Peyer's patch (tissue), 4 donors: ENCODE measurements around the gene WDFY4. TPM values are rescaled to one million over a fixed set of nuclear protein-coding genes. Genes with fewer than 3 reads are reported as not detected.

ENCODE experiments used
- DNase-seq, 3 donors: peaks; one replicate each; pipeline ENCODE4 v3.0.0-alpha.2; 2017 to 2019
- H3K27ac ChIP-seq, 4 donors: fragments of 200-600 bp; sonication (generic); one replicate each; pipeline ENCODE4 v1.5.1; 2016 to 2019
- H3K27me3 ChIP-seq, 2 donors: fragments of 200-600 bp; sonication (generic); one replicate each; pipeline ENCODE4 v1.5.1; 2019
- H3K36me3 ChIP-seq, 3 donors: fragments of 200-600 bp; sonication (generic); one replicate each; pipeline ENCODE4 v1.5.1; 2016 to 2019
- H3K4me1 ChIP-seq, 4 donors: fragments of 200-600 bp; sonication (generic); one replicate each; pipeline ENCODE4 v1.5.1; 2016 to 2019
- H3K4me3 ChIP-seq, 4 donors: fragments of 200-600 bp; sonication (generic); 1 replicate in 3 of 4; 2 replicates in 1 of 4; pipeline ENCODE4 v1.5.1; 2016 to 2019; ENCODE audit warnings: mild to moderate bottlenecking in 1 of 4
- H3K9me3 ChIP-seq, 4 donors: fragments of 200-600 bp; sonication (generic); one replicate each; pipeline ENCODE4 v1.5.1; 2016 to 2019; ENCODE audit warnings: mild to moderate bottlenecking in 1 of 4
- POLR2A ChIP-seq, 2 donors: fragments of 450-650 bp; IDR thresholded peaks; one replicate each; pipeline ENCODE4 v1.5.1; 2017; ENCODE audit warnings: antibody characterized with exemption in 2 of 2, mild to moderate bottlenecking in 2 of 2, moderate library complexity in 2 of 2
- total RNA-seq, 4 donors: library from RNA; depleted of rRNA; stranded (reverse); fragments of >200 nt; gene quantifications; one replicate each; pipeline ENCODE4 v1.1.0, GENCODE V29; 2016
- TF ChIP-seq, protein P1 (sequence below), 6 experiments: fragments of 450-650 bp in 4 of 6; fragments of 200-600 bp in 2 of 6; sonication (generic) in 1 of 6; IDR thresholded peaks; one replicate each; pipeline ENCODE4 v1.5.1; 2017 to 2019; ENCODE audit warnings: antibody characterized with exemption in 6 of 6, mild to moderate bottlenecking in 3 of 6, moderate library complexity in 1 of 6

Gene WDFY4
- total RNA-seq, 4 donors from 2014 or later = 0.53 to 102 (median 4.6) TPM

DNA sequence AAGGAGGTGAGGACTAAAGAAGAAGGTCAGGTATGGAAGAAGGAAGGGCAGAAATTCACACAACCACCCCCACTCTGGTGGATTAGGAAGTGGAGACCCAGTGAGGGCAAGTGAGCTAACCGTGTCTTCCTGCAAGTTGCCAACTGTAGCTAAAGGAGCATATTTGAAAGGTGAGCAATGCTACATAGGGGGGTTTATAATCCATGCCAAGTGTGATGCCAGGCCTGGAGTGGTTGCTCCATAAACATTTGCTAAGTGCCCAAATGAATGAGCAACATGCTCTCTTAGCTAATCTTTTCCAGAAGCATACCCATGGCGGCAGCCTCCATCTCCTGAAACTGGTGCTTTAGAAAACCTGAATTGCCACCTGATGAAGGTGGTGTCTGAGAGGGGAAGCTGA lies 133.4 kb downstream of the WDFY4 start:
- H3K27ac ChIP-seq = no peak overlapping the region
- no peak for DNase-seq
- no peaks in the 10 kb centered on the region for H3K4me1 ChIP-seq
- TF ChIP-seq, protein P1, sequence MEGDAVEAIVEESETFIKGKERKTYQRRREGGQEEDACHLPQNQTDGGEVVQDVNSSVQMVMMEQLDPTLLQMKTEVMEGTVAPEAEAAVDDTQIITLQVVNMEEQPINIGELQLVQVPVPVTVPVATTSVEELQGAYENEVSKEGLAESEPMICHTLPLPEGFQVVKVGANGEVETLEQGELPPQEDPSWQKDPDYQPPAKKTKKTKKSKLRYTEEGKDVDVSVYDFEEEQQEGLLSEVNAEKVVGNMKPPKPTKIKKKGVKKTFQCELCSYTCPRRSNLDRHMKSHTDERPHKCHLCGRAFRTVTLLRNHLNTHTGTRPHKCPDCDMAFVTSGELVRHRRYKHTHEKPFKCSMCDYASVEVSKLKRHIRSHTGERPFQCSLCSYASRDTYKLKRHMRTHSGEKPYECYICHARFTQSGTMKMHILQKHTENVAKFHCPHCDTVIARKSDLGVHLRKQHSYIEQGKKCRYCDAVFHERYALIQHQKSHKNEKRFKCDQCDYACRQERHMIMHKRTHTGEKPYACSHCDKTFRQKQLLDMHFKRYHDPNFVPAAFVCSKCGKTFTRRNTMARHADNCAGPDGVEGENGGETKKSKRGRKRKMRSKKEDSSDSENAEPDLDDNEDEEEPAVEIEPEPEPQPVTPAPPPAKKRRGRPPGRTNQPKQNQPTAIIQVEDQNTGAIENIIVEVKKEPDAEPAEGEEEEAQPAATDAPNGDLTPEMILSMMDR (IDR thresholded peaks at IDR 0.05) = no peak
- no peak for TF ChIP-seq POLR2A (IDR thresholded peaks at IDR 0.05)
- H3K27me3 ChIP-seq = no peaks in the 10 kb centered on the region
- no peaks in the 10 kb centered on the region for H3K36me3 ChIP-seq
- H3K4me3 ChIP-seq = no peak overlapping the region
- H3K9me3 ChIP-seq = no peaks in the 10 kb centered on the region

DNA sequence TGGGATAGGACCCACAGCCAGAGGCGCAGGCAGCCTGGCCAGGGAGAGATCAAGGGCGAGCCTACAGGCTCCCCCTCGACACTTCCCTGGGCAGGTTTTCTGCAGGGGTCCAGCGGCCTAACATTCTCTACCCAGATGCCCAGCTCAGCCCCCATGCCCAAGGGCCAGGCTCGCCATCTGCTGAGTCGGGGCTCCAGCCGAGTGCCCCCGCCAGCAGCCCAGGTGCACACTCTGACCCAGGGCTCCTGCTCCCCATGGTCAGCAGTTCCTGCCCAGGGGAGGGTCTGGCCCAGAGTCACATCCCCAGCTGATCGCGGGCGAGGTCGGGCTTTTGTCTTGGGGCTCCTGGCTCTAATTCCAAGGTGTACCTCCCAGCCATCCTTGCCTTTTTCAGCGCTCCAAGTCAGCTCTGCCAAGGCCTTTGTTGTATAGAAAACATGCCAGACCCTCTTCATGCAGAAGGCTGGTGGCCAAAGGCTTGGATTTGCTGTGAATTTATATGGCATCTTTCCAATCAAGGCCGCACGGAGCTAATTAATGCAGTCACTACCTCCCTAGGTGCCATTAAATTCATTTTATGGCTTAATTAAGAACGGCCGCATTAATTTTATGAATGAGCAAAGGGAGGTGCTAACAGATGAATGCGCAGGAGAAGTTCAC lies 134.3 kb downstream of the WDFY4 start:
- TF ChIP-seq, protein P1 (IDR thresholded peaks at IDR 0.05) = no peak
- TF ChIP-seq POLR2A (IDR thresholded peaks at IDR 0.05) = no peak

DNA sequence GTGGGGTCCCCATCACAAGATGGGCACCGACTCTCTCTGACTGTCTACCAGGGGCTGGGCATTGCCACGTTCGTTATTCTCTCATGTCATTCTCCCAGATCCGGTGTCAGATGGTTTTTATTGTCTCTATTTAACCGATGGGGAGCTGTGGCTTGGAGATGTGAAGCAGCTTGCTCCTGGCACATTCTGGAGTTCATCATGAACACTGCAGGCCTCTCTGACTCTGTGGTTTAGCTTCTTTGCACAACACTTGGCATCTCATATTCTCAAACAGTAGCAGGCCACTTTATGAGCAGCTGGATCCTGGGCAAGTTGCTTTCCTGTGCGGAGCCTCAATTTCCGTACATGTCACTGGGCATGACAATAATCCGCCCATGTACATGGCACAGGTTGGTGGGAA lies 135.1 kb downstream of the WDFY4 start:
- no peak for TF ChIP-seq POLR2A (IDR thresholded peaks at IDR 0.05)
- TF ChIP-seq, protein P1 (IDR thresholded peaks at IDR 0.05) = no peak
- Histone ChIP-seq H3K4me3 (no peak overlapping the region), H3K27me3 (no peaks in the 10 kb centered on the region), H3K27ac (no peak overlapping the region), H3K9me3 (no peaks in the 10 kb centered on the region), H3K36me3 (no peaks in the 10 kb centered on the region), H3K4me1 (no peaks in the 10 kb centered on the region)
- no peak for DNase-seq

More for the DNA sequence above, 134.3 kb downstream of the WDFY4 start:
- Histone ChIP-seq H3K27me3 (no peaks in the 10 kb centered on the region), H3K4me1 (no peaks in the 10 kb centered on the region), H3K9me3 (no peaks in the 10 kb centered on the region), H3K27ac (no peak overlapping the region), H3K36me3 (no peaks in the 10 kb centered on the region), H3K4me3 (no peak overlapping the region)
- no peak for DNase-seq

DNA sequence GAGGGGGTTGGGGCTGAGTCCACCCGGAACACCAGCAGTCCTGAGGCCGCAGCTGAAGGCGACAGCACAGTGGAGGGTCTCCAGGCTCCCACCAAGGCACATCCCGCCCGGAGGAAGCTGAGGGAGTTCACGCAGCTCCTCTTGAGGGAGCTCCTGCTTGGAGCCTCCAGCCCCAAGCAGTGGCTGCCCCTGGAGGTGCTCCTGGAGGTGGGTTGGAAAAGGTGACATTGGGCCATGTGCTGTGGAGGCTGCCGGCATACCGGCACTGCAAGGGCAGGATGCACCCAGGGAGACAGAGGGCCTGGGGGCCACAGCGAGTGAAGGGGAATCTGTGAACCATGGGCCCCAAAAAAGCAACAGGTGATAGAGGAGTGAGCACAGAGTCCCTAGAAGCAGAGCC lies 135.6 kb downstream of the WDFY4 start:
- H3K27ac ChIP-seq = no peak overlapping the region
- H3K4me3 ChIP-seq = no peak overlapping the region
- H3K27me3 ChIP-seq = no peaks in the 10 kb centered on the region
- no peak for TF ChIP-seq POLR2A (IDR thresholded peaks at IDR 0.05)
- TF ChIP-seq, protein P1 (IDR thresholded peaks at IDR 0.05) = no peak
- no peaks in the 10 kb centered on the region for H3K36me3 ChIP-seq
- DNase-seq = no peak
- H3K4me1 ChIP-seq = no peaks in the 10 kb centered on the region
- H3K9me3 ChIP-seq = no peaks in the 10 kb centered on the region

DNA sequence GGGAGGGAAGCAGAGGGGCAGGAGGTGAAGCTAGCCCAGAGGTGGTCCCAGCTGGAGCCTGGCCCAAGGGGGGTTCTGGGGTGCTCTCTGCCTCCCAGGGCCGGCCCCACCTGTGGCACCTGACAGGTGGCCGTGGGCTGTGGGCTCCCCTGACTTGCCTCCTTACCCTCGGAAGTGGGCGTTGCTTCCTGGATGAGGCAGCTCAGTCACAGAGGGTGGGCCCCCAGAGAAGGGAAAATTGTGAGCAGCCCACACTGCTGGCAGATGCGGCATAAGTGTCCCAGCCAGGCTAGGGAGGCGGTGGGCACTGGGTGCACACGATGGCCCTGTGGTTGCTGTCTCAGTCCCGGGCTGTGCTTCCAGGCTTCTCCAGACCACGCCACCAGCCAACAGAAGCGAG lies 136.0 kb downstream of the WDFY4 start:
- Histone ChIP-seq H3K4me3 (no peak overlapping the region), H3K27me3 (no peaks in the 10 kb centered on the region), H3K4me1 (no peaks in the 10 kb centered on the region), H3K9me3 (no peaks in the 10 kb centered on the region), H3K27ac (no peak overlapping the region), H3K36me3 (no peaks in the 10 kb centered on the region)
- TF ChIP-seq, protein P1 (IDR thresholded peaks at IDR 0.05) = no peak
- TF ChIP-seq POLR2A (IDR thresholded peaks at IDR 0.05) = no peak
- DNase-seq = no peak

DNA sequence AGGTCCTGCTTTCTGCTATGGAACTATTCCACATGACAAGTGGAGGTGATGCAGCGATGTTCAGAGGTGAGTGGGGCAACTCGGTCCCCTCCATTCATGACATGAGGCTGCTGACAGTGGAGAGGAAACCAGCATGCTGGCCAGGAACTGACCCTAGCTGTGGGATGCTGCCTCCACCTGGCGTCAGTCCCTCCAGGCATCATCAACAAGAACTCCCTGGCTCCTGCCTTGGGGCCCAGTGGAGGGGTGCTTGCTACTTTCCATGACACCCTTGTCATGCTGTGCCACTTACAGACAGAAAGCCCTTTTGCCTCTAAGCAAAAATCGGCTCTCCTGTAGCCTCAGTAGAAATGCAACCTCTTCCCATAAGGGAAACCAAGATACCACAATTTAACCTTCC lies 136.4 kb downstream of the WDFY4 start:
- Histone ChIP-seq H3K27ac (no peak overlapping the region), H3K36me3 (no peaks in the 10 kb centered on the region), H3K27me3 (no peaks in the 10 kb centered on the region), H3K4me1 (no peaks in the 10 kb centered on the region), H3K9me3 (no peaks in the 10 kb centered on the region), H3K4me3 (no peak overlapping the region)
- TF ChIP-seq, protein P1 (IDR thresholded peaks at IDR 0.05) = no peak
- TF ChIP-seq POLR2A (IDR thresholded peaks at IDR 0.05) = no peak
- DNase-seq = no peak
